ENCODE results near the gene ABHD6.

DNA sequence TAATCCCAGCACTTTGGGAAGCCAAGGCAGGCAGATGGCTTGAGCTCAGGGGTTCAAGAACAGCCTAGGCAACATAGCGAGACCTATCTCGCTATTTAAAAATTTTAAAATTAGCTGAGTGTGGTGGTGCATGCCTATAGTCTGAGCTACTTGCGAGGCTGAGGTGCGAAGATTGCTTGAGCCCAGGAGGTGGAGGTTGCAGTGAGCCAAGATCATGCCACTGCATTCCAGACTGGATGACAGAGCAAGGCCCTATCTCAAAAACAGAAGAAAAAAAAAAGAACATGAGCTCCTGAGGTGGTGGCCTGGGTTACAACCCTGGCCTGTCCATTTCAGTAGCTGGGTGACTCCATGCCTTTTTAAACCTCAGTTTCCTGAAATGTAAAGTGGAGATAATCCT, 34.1 kb upstream of the ABHD6 start:
- TF ChIP-seq, protein P1, sequence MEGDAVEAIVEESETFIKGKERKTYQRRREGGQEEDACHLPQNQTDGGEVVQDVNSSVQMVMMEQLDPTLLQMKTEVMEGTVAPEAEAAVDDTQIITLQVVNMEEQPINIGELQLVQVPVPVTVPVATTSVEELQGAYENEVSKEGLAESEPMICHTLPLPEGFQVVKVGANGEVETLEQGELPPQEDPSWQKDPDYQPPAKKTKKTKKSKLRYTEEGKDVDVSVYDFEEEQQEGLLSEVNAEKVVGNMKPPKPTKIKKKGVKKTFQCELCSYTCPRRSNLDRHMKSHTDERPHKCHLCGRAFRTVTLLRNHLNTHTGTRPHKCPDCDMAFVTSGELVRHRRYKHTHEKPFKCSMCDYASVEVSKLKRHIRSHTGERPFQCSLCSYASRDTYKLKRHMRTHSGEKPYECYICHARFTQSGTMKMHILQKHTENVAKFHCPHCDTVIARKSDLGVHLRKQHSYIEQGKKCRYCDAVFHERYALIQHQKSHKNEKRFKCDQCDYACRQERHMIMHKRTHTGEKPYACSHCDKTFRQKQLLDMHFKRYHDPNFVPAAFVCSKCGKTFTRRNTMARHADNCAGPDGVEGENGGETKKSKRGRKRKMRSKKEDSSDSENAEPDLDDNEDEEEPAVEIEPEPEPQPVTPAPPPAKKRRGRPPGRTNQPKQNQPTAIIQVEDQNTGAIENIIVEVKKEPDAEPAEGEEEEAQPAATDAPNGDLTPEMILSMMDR (IDR thresholded peaks at IDR 0.05), result no peak
- no peak for TF ChIP-seq POLR2AphosphoS5 (IDR thresholded peaks at IDR 0.05; ENCODE audit: low read depth, low read length)
- no peak for TF ChIP-seq SIN3A (IDR thresholded peaks at IDR 0.05; ENCODE audit: borderline replicate concordance, insufficient read depth, low read depth, low read length)
- TF ChIP-seq, protein P2, sequence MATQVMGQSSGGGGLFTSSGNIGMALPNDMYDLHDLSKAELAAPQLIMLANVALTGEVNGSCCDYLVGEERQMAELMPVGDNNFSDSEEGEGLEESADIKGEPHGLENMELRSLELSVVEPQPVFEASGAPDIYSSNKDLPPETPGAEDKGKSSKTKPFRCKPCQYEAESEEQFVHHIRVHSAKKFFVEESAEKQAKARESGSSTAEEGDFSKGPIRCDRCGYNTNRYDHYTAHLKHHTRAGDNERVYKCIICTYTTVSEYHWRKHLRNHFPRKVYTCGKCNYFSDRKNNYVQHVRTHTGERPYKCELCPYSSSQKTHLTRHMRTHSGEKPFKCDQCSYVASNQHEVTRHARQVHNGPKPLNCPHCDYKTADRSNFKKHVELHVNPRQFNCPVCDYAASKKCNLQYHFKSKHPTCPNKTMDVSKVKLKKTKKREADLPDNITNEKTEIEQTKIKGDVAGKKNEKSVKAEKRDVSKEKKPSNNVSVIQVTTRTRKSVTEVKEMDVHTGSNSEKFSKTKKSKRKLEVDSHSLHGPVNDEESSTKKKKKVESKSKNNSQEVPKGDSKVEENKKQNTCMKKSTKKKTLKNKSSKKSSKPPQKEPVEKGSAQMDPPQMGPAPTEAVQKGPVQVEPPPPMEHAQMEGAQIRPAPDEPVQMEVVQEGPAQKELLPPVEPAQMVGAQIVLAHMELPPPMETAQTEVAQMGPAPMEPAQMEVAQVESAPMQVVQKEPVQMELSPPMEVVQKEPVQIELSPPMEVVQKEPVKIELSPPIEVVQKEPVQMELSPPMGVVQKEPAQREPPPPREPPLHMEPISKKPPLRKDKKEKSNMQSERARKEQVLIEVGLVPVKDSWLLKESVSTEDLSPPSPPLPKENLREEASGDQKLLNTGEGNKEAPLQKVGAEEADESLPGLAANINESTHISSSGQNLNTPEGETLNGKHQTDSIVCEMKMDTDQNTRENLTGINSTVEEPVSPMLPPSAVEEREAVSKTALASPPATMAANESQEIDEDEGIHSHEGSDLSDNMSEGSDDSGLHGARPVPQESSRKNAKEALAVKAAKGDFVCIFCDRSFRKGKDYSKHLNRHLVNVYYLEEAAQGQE (IDR thresholded peaks at IDR 0.05; ENCODE audit: insufficient read depth in 1 of 2, low read depth in 2 of 2, low read length in 1 of 2), result no peak
- TF ChIP-seq TCF7L2 (IDR thresholded peaks at IDR 0.05; ENCODE audit: low read depth, low read length), result no peak

All from Panc1 (cell line).